KG1 (cell line): ENCODE measurements around the gene TMEM259.

Experiments
- DNase-seq: peaks from one replicate; lab custom pipeline; 2025; lab: John Stamatoyannopoulos, UW

TMEM259 gene

DNA sequence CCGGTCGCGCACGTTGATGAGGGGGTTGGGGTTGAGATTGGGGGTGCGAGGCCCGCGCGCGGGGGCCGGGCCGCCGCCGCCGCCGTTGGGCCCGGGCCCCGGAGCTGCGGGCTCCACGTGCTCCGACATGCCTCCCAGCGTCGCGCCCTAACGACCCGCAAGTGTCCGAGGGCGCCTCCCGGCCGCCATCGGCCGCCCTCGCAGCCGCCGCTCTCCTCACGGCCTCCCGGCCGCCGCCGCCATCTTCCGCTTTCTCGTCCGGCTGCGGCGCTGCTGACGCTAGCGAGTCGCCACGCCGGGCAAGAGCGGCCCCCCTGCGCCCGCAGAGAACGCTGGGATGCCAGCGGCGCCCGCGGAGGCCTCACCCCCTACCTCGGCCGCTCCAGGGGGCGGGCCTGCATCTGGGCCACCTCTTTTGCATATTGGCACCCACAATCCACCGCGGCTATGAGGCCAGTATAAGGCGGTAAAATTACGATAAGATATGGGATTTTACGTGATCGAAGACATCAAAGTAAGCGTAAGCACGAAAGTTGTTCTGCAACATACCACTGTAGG is at the start of gene TMEM259:
Gene TMEM259, minus strand, starts transcription at position 256 of the 558 bp plus-strand sequence. Its CDS starts 127 bp downstream, at position 129.
- DNase-seq: peak; percentile 96

- DNase-seq: no peak
These were observed 49.6 kb upstream of the TMEM259 start for GRCh38 chr19:1070576-1070930.

DNA sequence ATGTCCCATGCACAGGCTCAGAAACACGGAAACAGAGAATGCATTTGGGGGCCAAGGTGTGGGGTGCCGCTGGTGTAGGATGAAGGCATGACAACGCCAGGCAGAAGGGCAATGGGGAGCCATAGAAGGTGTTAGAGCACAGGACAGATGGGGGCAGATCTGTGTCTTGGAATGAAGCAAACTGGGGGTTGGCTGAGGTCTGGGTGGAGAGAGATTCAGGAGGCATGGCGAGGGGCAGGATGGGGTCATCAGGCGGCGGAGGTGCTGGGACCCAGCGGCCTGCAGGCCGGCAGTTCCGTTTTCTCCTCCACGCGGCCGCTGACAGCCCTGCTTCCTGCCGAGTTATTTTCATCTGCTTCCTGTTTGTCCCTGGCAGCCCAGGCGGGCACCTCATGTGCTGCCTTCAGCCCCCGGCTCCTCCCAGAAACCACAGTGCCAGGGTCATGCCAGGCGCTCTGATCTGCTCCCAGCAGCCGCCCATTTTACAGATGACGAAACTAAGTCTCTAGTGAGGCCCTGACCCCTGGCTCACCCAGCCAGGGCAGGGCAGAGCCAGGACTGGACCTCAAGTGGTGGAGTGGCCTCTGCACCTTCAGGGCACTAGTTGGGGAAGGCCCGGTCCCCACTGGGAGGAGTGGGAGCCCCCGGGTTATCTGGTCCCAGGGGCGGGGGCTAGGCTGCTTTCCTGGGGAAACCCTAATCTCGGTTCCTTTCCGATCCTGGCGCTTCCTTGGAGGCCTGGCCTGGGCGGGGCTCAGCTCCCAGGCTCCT is 48.3 kb upstream of the TMEM259 start:
- peak; percentile 86 for DNase-seq

- DNase-seq: no peak
These were observed 47.4 kb upstream of the TMEM259 start for GRCh38 chr19:1068009-1069001.

DNA sequence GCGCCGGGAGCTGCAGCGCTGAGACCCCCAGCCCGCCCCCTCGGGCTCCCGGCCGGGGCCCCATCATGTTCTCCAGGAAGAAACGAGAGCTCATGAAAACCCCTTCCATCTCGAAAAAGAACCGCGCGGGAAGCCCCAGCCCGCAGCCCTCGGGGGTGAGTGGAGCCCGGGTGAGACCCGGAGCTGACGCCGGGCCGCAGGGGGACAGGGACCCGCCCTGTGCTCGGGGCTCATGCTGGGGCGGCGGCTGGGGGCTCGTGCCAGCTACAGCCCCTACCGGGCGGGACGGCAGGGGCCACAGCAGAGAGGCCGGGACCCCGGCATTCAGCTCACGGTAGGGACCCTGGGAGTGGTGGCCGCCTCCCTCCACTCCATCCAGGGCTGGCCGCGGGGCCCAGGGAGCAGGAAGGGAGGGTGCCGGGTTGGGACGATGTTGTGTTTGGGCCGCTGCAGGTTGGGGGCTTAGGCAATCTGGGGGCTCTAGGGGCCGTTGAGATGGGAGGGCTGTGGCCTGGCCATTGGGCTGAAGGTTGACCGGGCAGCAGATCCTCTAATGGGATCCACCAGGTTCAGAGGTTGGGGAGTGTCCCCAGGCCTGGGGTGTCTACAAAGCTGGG is 46.5 kb upstream of the TMEM259 start:
- peak; percentile 47 for DNase-seq

- peak; percentile 47 for DNase-seq
These were observed 45.9 kb upstream of the TMEM259 start, which contains the start of gene ARHGAP45 for GRCh38 chr19:1066748-1067340. TSS of gene ARHGAP45 (plus strand) at chr19:1067167. CDS start at chr19:1067406, 239 bp downstream.

- no peak for DNase-seq
These were observed 45.4 kb upstream of the TMEM259 start for GRCh38 chr19:1066251-1066747.

DNA sequence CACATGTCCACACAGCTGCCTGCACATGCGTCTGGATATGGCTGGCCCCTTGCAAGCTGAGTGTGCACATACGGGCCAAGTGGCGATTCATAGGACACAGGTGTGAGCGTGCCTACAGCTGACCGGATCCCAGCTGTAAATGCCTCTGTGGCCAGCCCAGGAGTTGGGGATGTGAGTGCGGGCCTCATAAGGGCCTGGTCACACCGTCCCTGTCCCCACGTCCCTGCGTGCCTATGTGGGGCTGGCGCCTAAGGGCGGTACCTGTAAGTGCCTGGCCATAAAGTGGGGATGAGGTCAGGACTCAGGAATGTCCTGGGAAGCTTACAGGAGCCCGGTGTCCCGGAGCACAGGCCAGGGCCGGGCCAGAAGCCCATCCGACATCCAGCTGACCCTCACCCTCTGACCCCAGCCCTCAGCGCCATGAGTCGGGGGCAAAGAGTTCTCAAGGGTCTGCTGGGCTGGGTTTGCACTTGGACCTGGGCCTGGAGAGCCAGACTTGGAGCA is 44.7 kb upstream of the TMEM259 start:
- no peak for DNase-seq

GRCh38 chr19:1064661-1065605 is 44.0 kb upstream of the TMEM259 start:
- DNase-seq: peak; percentile 19

- no peak for DNase-seq
These were observed 43.2 kb upstream of the TMEM259 start for GRCh38 chr19:1063909-1064660.

DNA sequence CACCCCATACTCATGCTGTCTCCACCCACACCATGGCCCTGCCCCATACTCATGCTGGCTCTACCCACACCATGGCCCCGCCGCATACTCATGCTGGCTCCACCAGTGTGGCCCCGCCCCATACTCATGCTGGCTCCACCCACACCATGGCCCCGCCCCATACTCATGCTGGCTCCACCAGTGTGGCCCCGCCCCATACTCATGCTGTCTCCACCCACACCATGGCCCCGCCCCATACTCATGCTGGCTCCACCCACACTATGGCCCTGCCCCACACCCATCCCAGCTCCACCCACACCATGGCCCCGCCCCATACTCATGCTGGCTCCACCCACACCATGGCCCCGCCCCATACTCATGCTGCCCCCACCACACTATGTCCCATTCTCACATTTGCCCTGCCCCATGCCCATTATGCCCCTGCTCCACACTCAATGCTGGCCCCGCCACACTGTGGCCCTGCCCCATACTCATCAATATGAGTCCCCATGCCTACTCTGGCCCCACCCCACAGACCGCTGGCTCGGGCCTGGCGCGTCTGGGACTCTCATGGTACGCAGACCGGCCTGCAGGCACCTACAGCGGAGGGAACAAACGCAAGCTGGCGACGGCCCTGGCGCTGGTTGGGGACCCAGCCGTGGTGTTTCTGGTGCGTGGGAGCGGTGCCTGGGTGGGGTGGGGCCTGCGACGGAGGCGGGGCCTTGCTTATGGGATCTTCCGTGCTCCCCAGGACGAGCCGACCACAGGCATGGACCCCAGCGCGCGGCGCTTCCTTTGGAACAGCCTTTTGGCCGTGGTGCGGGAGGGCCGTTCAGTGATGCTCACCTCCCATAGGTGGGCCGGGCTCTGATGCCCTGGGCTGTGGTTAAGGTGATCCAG is 42.3 kb upstream of the TMEM259 start:
- no peak for DNase-seq

DNA sequence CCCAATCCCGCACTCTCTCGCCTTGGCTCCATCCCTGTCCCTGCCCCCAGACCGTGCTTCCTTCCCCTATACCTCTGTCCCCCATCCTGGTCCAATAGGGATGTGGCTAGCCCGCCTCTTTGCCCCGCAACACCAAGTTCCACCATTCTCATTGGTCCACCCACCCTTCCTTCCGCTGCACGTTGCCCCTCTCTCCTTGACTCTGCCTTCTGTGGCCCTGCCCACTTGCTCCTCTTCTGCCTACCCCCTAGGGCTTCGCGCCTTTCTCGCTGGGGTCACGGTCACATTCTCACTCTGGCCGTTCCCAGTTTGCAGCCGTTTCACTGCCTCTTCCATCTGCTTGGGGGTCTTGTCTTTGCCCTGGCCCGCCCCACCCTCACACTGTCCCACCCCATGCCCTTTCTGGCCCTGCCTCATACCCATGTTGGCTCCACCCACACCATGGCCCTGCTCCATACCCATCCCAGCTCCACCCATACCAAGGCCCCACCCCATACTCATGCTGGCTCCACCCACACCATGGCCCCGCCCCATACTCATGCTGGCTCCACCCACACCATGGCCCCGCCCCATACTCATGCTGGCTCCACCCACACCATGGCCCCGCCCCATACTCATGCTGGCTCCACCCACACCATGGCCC is 41.6 kb upstream of the TMEM259 start:
- no peak for DNase-seq

- DNase-seq: no peak
These were observed 41.1 kb upstream of the TMEM259 start for GRCh38 chr19:1061987-1062386.

DNA sequence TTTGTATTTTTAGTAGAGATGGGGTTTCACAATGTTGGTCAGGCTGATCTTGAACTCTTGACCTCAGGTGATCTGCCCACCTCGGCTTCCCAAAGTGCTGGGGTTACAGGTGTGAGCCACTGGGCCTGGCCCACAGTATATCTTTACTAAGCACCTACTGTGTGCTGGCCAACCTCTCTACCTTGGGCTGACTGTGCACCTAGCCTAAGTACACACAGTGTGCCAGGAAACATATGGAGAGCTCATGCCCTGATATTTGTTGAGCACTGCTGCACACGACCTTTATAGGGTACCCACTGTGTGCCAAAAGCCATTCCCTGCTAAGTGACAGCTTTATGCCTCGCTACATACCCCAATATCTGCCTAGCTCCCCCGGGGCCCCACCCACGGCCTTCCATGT is 39.8 kb upstream of the TMEM259 start:
- DNase-seq: no peak

GRCh38 chr19:1058112-1058511 is 37.2 kb upstream of the TMEM259 start:
- no peak for DNase-seq

DNA sequence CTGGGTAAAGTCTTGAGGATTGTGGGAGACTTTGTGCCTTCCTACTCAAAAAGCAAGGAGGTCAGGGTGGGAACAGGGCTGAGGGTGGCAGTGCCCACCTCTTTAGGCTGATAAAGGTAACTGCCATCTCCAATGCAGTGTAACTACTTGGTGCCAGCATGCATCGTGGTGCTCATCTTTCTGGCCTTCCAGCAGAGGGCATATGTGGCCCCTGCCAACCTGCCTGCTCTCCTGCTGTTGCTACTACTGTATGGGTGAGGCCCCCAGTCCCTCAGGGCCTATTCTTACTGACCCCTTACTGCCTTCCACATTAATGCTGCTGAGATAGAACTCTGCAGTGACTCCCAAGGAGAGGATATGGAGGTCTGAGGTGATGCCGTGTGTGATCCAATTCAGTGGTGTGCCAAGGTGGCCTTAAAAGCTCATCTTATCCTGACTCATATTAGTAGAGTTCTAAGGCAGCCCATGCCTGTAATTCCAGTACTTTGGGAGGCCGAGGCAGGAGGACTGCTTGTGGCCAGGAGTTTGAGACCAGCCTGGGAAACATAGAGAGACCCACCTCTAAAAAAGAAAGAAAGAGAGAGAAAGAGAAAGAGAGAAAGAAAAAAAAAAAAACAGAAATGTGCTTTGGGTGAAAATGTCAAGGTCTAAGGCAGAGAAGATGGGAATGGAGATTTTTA is 36.4 kb upstream of the TMEM259 start:
- peak; percentile 49 for DNase-seq
